Daoy (cell line): Measurements from ENCODE around the gene EPHB2. TPM values are rescaled to one million over a fixed set of nuclear protein-coding genes. Genes with fewer than 3 reads are reported as not detected.

Source experiments
- DNase-seq: peaks from one replicate; pipeline ENCODE4 v3.0.0-alpha.2; 2015; ENCODE audit warnings: low read depth
- total RNA-seq: library from RNA; depleted of rRNA; stranded (reverse); fragments of >200 nt; shearing (Covaris generic); gene quantifications from 2 replicates; pipeline ENCODE4 v1.2.3, GENCODE V29; 2014; rRNA removed

Gene EPHB2
- total RNA-seq, 1 experiment from 2014 or later, result 94.2 TPM

DNA sequence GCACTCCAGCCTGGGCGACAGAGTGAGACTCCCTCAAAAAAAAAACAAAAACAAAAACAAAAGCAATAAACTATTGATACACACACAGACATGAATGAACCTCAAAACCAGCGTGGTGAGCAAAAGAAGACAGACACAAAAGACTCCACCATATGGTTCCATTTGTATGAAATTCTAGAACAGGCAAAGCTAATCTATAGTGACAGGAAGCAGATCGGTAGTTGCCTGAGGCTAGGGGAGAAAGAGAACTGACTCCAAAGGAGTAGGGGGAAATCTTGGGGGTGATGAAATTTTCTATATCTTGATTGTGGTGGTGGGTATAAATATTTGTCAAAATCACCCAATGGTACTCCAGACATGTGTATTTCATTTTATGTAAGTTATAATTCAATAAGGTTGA, 241.2 kb downstream of the EPHB2 start:
- no peak for DNase-seq

DNA sequence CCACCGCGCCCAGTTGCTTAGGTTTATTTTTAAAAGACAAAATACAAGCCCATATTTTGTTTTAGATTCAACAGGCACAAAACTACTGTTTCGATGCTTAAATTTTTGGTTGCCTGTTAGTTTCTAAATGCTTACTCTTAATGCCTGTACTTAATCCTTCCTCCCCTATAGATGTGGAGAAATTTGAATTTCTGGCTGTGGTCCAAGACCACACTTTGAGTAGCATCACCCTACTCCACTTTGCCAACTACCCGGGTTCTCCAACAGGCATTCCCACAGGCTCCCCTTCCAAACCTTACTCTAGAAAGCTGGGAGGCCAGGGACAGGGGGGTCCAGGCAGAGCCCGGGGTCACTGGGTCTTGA, 242.0 kb downstream of the EPHB2 start:
- no peak for DNase-seq

GRCh38 chr1:22953057-22953739, 242.6 kb downstream of the EPHB2 start:
- peak; percentile 19 for DNase-seq

GRCh38 chr1:22953740-22954141, 243.1 kb downstream of the EPHB2 start:
- no peak for DNase-seq

- DNase-seq, result no peak
These were observed 244.5 kb downstream of the EPHB2 start for GRCh38 chr1:22955146-22955545.

- no peak for DNase-seq
These were observed 246.4 kb downstream of the EPHB2 start for GRCh38 chr1:22957066-22957465.

DNA sequence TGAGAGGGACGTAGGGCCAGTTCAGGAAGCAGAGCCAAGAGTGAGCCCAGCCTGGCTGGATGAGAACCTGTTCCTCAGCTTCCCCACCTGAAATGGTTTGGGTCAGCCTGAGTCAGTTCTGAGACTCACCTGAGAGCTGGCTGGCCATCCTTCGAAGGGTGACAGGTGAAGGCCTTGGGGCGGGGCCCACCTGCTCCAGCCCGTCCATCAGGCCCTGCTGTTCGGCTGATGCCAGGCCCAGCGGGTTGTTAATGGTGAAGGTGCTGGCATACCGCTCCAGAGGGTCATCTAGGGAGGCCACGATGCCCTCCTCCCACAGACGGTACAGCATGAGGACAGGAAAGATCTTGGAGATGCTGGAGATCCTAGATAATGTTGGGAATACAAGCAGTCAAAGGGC, 247.9 kb downstream of the EPHB2 start:
- DNase-seq, result no peak

DNA sequence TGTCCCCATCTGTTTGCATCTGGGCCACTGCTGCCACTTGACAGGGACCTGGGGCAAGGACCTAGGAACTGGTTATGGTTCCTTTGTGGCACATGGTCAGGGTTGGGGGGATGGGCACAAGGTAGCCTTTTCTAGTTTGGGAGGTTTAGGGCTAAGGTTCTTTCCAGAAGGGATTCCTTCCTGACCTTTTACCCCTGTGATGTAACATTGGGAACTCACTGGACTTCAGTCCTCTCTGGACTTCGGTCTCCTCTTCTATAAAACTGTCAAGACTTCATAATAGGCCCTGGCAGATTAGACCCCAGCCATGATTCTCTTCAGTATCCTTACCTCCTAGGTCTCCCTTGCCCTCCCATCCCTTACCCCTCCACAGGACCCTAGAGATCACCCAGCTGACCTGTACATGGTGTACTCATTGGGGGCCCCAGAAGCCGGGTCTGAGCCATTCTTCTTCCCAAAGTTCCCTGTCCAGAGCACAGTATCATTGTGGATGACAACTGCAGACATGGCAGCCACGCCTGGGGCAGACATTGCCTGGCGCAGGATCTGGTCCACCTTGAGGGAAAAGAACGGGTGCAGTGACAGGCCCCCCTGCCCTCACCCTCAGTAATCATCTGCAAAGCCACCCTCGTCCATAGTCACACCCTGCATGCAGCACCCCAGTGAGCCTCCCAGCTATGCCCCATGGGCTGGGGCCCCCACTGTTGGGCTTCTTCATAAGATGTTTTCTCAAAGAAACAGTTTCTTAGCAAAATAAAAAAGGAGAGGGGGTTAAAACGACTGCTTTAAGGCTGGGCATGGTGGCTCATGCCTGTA, 249.1 kb downstream of the EPHB2 start:
- no peak for DNase-seq

DNA sequence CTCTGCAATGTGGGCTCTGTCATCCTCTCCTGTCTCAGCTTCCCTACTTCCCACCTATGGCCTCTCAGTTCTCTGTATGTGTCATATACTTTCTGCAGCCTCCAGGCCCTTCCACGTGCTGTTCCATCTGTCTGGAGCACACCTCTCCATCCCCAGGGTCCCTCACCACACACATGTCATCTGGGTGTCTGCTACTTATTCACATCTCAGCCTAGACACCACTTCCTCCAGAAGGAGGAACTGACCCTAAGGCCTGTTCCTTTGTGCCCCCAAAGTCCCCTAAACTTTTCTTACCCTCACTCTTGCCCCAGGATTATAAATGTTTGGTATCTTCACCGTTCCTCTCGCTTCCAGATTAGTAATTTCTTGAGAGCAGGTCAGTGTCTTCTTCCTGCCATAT, 251.9 kb downstream of the EPHB2 start:
- no peak for DNase-seq

DNA sequence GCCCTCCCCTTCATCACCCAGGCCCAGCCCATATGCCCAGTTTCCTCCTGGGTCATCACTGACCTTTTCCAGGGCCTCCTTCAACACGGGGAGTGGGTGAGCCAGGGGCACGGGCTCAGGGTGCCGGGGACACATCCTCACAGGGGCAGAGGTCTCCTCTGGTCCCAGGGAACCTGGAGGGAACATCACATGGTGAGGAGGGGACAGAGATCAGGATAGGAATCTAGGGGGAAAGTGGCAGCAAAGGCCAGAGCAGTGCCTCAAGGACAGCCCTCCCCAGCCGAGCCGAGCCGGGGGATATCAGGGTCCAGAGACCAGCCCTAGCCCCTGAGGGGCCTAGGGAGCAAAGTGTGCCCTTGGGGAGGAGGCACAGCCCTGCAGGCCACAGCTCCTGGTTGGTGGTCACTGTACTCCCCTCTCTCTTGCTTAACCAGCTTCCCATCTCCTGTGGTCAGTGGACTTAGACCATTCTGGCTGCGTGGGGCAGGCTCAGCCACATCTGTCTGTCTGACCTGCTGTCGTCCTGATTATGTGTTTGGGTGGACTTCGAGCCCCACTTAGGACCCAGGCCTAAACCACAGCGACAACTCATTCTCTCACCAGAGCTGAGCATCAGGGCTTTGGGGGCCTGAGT, 252.5 kb downstream of the EPHB2 start:
- DNase-seq, result no peak

DNA sequence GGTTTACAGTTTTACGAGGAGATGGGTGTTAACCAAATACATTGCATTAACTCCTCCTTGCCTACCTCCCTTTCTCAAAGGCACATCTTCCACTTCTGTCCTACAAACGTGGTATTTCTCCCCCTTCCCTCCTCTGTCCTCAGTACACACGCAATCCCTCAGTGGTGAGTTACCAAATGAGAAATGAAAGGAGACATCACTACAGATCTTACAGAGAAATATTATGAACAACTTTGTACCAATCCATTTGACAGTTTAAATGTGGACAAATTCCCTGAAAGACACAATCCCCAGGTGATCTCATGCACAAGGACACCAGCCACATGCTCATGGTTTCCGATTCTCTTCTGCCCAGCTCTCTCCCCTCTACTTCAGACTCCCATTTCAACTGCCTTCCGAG, 255.7 kb downstream of the EPHB2 start:
- DNase-seq, result no peak

DNA sequence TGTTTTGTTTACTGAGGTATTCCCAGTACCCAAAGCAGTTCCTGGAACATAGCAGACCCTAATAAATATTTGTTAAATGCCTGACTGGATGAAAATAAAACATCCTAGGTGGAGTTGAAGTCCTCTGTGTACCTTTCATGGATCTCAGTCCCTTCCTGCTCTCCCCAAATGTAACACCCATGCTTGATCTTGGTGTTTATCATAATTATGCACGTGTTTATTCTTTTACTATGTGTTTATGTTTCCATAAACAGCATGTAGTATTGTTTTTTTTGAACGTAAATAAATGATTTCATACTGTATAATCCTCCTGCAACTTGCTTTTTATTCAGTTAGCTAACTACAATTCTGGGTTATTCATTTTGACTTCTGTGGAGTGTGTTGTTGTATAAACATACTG, 257.2 kb downstream of the EPHB2 start:
- no peak for DNase-seq

- DNase-seq, result peak; percentile 63
These were observed 258.7 kb downstream of the EPHB2 start for GRCh38 chr1:22969304-22969709.

- DNase-seq, result no peak
These were observed 259.5 kb downstream of the EPHB2 start for GRCh38 chr1:22970096-22970495.

Other genes with a start within 250 kb of the EPHB2 start
- gene EPHA8, start 147.3 kb upstream of the EPHB2 start, total RNA-seq, result not detected in 2 replicates
- not detected in 2 replicates for gene C1QA, start 74.2 kb upstream of the EPHB2 start, total RNA-seq
- gene C1QC, start 67.2 kb upstream of the EPHB2 start, total RNA-seq, result not detected in 2 replicates
- gene C1QB, start 57.6 kb upstream of the EPHB2 start, total RNA-seq, result not detected in 2 replicates